GM12801 (cell line): ENCODE results near the gene TMA7B.

Experiments used
- CTCF ChIP-seq: IDR thresholded peaks from one replicate; pipeline ENCODE4 v1.5.1; 2011; ENCODE audit warnings: control low read depth; ENCODE audit not compliant: insufficient read length; ENCODE audit errors: extremely low read depth

The TMA7B gene

GRCh38 chr22:39959640-39960447 lies at the start of gene TMA7B:
Gene TMA7B, plus strand, starts transcription at chr22:39960397. Its CDS starts 3,978 bp downstream, at chr22:39964375.
- TF ChIP-seq CTCF, result no peak

- TF ChIP-seq CTCF, result no peak
Measured at GRCh38 chr22:39910876-39911613, 49.2 kb upstream of the TMA7B start.

- TF ChIP-seq CTCF, result no peak
Measured at GRCh38 chr22:39913321-39913720, 46.9 kb upstream of the TMA7B start.

GRCh38 chr22:39913886-39914285 lies 46.3 kb upstream of the TMA7B start:
- no peak for TF ChIP-seq CTCF

- TF ChIP-seq CTCF, result no peak
Measured at GRCh38 chr22:39914584-39914983, 45.6 kb upstream of the TMA7B start.

GRCh38 chr22:39915295-39915726 lies 44.9 kb upstream of the TMA7B start:
- TF ChIP-seq CTCF, result no peak

- no peak for TF ChIP-seq CTCF
Measured at GRCh38 chr22:39916496-39916895, 43.7 kb upstream of the TMA7B start.
